Raji (cell line): ENCODE results near the gene FAM151B.

ENCODE experiments used
- POLR2A ChIP-seq: IDR thresholded peaks from 2 replicates; pipeline ENCODE4 v1.6.1; 2011; ENCODE audit warnings: low read depth, low read length, control low read depth; ENCODE audit not compliant: insufficient read depth

The FAM151B gene

DNA sequence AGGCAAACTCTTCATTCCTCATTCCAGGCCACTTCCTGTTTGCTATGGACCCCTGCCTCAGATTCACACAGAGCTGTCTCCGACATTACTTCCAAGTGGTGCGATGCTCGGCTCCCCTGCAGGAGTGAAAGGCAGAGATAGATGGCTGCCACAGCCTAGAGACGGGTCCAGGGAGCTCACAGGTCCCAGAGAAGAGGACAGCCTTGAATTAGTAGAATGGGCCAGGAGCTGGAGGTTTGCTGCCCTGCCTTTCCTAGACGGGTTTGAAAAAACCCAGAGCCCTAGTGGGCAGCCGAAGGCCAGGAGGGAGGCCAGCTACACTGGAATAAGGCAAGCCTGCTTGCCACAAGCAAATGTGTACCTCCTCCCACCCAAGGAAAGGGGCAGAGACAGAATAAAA, 80.4 kb downstream of the FAM151B start:
- TF ChIP-seq POLR2A, result no peak

- TF ChIP-seq POLR2A, result no peak
These were observed 81.4 kb downstream of the FAM151B start for GRCh38 chr5:80569086-80569960.

- TF ChIP-seq POLR2A, result no peak
These were observed 82.3 kb downstream of the FAM151B start, which contains the start of gene ANKRD34B for GRCh38 chr5:80569961-80570786. Gene ANKRD34B (minus strand): TSS chr5:80570280. CDS start chr5:80560019, 10,261 bp downstream.

DNA sequence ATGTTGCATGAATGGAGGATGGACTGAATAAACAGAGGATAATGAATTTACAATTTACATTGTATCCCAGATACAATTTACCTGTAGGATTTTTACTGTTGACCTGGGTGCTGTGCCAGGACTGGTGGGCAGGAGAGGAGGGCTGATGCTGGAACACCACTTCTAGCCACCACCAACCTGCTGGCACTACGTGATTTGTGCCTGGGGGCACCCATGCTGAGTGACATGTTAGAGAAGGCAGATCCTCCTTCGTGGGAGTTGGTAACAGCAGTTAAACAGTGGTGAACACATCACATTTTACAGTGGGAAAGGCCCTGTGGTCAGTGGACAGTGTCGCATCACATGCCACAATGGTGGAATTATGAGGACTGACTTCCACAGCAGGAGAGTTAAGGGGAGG, 85.2 kb downstream of the FAM151B start:
- TF ChIP-seq POLR2A, result no peak

DNA sequence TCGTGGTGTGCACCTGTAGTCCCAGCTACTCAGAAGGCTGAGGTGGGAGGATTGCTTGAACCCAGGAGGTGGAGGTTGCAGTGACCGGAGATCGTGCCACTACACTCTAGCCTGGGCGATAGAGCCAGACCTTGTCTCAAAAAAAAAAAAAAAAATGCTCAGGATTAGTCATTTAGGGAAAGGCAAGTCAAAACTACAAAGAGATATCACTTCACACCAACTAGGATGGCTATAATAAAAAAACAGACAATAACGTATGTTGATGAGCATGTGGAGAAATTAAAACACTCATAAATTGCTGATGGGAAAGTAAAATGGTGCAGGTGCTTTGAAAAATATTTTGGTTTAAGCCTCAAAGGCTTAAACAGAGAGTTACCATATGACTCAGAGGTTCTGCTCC, 88.5 kb downstream of the FAM151B start:
- no peak for TF ChIP-seq POLR2A

GRCh38 chr5:80577707-80578106, 89.8 kb downstream of the FAM151B start:
- no peak for TF ChIP-seq POLR2A

DNA sequence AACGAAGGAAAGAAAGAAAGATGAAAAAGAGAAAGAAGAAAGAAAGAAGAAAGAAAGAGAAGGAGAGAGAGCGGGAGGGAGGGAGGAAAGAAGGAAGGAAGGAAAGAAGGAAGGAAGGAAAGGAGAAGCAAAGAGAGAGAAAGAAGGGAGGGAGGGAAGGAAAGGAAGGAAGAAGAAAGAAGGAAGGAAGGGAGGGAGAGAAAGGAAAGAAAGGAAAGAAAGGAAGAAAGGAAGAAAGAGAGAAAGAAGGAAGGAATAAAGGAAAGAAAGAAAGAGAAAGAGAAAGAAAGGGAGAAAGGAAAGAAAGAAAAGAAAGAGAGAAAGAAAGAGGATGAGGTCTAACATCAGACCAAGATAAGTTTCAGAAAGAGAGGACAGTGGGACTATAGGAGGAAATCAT, 91.2 kb downstream of the FAM151B start:
- TF ChIP-seq POLR2A, result no peak

DNA sequence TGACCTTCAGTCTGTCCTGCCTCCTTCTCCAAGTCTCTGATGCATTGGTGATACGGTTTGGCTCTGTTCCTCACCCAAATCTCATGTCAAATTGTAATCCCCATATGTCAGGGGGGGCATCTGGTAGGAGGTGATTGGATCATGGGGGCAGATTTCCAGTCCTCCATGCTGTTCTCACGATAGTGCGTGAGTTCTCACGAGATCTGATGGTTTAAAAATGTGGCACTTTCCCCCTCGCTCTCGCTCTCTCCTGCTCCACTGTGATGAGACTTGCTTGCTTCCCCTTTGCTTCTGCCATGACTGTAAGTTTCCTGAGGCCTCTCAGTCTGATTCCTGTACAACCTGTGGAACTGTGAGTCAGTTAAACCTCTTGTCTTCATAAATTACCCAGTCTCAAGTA, 96.9 kb downstream of the FAM151B start:
- no peak for TF ChIP-seq POLR2A

- TF ChIP-seq POLR2A, result no peak
These were observed 101.1 kb downstream of the FAM151B start for GRCh38 chr5:80588858-80589540.

- no peak for TF ChIP-seq POLR2A
These were observed 102.9 kb downstream of the FAM151B start for GRCh38 chr5:80590766-80591165.

- no peak for TF ChIP-seq POLR2A
These were observed 103.5 kb downstream of the FAM151B start for GRCh38 chr5:80591352-80591751.

- TF ChIP-seq POLR2A, result no peak
These were observed 104.2 kb downstream of the FAM151B start for GRCh38 chr5:80592105-80592504.
